NCI-H526 (cell line): ENCODE results near the gene PROC.
A peak's percentile ranks its signal among the peaks of the same experiment; 100 is the strongest.
"Not testable (repeated sequence)": the region's sequence is repeated elsewhere in the genome, so short reads cannot be mapped to it uniquely, and the experiment has no call there.

ENCODE experiments used
- DNase-seq, 2 experiments: peaks; one replicate each; lab custom pipeline; 2025; lab: John Stamatoyannopoulos, UW

The PROC gene

DNA sequence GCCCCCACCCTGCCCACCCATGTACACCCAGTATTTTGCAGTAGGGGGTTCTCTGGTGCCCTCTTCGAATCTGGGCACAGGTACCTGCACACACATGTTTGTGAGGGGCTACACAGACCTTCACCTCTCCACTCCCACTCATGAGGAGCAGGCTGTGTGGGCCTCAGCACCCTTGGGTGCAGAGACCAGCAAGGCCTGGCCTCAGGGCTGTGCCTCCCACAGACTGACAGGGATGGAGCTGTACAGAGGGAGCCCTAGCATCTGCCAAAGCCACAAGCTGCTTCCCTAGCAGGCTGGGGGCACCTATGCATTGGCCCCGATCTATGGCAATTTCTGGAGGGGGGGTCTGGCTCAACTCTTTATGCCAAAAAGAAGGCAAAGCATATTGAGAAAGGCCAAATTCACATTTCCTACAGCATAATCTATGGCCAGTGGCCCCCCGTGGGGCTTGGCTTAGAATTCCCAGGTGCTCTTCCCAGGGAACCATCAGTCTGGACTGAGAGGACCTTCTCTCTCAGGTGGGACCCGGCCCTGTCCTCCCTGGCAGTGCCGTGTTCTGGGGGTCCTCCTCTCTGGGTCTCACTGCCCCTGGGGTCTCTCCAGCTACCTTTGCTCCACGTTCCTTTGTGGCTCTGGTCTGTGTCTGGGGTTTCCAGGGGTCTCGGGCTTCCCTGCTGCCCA is 9.3 kb downstream of the PROC start:
- no peak for DNase-seq

DNA sequence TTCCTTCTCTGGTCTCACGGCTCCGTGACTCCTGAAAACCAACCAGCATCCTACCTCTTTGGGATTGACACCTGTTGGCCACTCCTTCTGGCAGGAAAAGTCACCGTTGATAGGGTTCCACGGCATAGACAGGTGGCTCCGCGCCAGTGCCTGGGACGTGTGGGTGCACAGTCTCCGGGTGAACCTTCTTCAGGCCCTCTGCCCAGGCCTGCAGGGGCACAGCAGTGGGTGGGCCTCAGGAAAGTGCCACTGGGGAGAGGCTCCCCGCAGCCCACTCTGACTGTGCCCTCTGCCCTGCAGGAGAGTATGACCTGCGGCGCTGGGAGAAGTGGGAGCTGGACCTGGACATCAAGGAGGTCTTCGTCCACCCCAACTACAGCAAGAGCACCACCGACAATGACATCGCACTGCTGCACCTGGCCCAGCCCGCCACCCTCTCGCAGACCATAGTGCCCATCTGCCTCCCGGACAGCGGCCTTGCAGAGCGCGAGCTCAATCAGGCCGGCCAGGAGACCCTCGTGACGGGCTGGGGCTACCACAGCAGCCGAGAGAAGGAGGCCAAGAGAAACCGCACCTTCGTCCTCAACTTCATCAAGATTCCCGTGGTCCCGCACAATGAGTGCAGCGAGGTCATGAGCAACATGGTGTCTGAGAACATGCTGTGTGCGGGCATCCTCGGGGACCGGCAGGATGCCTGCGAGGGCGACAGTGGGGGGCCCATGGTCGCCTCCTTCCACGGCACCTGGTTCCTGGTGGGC is 10.0 kb downstream of the PROC start:
- DNase-seq, result no peak

DNA sequence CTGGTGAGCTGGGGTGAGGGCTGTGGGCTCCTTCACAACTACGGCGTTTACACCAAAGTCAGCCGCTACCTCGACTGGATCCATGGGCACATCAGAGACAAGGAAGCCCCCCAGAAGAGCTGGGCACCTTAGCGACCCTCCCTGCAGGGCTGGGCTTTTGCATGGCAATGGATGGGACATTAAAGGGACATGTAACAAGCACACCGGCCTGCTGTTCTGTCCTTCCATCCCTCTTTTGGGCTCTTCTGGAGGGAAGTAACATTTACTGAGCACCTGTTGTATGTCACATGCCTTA is 10.5 kb downstream of the PROC start:
- DNase-seq, result no peak

DNA sequence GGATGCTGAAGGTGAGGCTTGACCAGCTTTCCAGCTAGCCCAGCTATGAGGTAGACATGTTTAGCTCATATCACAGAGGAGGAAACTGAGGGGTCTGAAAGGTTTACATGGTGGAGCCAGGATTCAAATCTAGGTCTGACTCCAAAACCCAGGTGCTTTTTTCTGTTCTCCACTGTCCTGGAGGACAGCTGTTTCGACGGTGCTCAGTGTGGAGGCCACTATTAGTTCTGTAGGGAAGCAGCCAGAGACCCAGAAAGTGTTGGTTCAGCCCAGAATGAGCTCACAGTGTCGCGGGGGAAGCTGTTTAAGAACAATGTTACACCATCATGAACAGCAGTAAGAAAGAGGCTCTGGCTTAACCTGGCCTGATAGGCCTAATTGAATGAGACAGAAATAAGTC is 11.1 kb downstream of the PROC start:
- no peak for DNase-seq

DNA sequence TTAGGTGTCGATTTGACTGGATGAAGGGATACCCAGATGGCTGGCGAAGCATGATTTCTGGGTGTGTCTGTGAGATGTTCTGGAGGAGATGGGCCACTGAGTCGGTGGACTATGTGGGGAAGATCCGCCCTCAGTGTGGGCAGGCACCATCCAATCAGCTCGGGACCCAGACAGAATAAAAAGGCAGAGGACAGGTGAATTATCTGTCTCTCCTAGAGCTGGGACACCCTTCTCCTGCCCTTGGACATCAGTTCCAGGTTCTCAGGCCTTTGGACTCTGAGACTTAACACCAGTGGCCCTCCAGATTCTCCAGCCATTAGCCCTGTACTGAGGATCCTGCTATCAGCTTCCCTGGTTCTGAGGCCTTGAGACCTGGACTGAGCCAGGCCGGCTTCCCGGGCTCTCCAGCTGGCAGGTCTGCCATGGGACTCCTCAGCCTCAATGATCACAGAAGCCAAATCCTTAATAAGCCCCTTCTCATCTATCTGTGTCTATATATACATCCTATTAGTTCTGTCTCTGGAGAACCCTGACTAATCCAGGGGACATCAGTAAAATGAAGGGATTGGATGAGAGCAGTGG is 11.7 kb downstream of the PROC start:
- no peak for DNase-seq

DNA sequence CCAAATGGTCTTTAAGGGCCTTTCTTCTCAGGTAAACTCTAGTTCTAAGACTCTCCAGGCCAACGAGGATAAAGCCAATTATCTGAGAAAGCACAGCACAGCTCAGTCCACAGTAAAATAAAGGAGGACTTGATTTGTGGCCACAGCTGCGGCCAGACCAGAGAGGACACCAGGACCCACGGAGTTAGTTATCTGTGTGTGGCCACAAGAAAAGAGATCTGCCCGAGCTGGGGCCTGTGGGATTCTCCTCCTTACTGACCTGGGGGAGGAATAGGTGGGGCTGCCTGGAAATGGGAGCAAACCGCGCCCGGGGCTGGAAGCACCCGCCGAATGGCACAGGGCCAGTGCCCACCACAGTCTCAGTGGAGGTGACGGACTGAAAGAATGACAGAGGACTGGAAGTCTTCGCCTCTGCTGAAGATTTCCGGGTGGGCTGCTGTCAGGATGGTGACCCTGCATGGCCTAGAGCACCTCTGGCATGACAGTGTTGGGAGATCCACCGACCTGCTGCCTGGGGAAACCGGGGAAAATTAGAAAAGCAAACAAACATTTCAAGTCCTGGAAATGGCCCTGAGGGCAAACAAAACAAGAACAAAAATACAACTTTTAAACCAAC is 13.3 kb downstream of the PROC start:
- no peak for DNase-seq

DNA sequence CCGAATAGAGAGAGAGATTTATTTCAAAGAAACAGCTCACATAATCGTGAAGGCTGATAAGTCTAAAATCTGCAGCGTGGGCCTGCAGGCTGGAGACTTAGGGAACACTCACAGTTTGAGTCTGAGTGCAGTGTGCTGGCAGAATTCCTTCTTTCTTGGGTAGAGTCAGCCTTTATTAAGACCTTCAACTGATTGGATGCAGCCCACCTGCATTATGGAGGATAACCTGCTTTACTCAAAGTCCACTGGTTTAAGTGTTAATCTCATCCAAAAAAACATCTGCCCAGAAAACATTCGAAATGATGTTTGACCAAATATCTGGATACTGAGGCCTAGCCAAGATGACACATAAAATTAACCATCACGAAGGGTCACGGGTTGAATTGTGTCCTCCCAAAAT is 16.3 kb downstream of the PROC start:
- no peak for DNase-seq

DNA sequence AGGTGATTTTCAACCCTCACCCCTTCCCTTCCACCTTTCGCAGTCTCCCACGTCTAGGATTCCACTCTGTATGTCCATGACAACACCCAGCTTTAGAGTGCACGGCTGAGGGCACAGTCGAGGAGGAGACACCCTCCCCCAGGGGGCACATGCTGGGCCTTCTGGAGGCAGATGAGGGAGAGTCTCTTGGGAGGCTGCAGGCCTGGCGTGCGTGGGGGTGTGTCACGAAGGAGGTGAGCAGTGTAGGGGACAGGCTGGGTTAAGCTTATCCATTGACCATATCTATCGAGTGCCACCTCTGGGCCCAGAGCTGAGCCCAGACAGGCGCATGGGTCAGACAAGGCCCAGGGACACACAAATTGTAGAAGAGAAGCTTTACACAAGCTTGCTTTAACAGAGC is 18.8 kb downstream of the PROC start:
- no peak for DNase-seq

DNA sequence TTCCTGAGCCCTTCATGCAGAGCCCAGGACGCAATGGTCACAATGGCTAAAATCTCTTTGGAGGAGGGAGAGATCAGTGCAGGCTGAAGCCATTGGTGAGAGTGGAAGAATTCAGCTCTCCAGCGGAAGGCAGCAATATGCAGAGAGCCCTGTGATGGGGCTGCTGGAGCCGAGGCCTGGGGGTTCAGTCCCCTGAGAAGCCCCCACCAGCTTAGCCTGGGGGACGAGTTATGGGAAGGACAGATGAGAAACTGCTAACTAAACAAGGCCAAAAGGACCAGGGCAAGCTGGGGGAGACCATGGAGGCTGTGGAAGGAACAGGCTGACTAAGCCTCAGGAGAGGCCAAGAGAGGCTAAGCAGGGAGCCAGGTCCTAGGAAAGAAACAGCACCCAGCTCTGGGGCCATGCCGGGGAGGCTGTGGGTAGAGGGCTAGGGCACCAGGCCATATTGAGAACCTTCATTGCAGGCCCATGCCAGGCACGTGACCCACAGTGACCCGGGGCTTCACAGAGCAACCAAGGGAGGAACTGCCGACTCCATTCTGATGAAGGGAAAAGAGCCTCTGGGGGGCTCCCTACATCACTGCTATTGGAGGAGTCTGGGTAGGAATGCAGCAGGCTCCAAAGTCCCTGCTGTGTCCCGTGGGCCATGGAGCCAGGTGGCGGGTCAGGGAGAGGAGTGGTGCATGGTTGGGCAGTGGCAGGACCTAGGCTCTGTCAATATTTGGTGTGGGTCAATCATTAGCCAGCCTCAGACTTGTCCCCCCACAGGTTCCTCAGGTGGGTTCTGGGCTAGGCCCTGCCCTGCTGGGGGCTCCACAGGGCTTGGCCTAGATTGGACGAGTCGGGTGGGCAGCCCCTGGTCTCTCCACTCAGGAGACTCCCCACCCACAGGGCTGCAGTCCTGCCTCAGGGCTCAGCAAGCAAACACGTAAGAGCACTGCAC is 19.8 kb downstream of the PROC start:
- no peak for DNase-seq

DNA sequence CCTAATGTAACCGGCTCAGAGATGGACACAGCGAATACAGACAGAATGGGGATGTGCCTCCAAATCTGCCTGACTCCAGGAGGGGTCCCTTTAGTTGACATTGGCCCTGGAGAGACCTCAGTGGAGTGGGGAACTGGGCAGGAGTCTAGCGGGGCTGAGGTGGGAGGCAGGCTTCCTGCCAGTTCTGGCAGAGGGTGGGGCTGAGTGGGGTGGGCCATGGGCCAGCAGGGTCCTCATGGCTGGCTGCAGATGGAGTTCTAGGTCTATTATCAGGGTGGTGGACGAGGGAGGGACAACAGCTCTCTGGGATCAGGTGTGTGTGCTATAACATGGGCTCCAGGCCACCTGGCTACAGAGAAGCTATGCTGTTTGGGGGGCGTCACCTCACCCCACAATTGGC is 21.1 kb downstream of the PROC start:
- DNase-seq, result no peak

DNA sequence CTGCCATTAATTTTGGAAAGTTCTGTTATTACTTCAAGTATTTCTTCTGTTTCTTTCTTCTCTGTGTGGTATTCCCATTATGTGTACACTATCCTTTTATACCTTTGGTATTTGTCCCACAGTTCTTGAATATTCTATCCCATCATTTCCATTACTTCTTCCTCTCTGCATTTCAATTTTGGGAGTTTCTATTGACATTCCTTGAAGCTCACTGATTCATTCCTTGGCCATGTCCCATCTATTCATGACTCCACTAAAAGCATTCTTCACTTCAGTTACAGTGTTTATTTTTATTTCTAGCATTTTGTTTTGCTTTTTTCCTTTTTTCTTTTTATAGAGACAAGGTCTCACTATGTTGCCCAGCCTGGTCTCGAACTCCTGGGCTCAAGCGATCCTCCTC is 30.3 kb downstream of the PROC start:
- no peak for DNase-seq

DNA sequence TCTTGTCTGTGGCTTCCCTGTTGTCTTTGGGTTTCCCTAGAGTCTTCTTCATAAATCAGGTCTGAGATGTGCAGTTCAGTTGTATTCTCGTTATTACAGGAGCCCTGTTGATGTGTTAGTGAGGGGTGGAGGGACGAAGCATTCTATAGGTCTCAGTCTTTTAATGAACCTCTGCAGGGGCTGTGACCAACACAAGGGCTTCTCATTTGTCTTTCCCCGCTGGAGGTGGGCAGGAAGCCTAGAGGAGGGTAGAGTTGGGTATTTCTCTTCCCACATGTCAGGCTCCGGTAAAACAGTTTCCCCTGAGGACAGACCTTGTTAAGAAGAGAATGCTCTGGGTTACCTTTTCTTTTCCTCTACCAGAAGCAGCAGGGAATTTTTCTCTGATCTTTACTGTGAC is 31.2 kb downstream of the PROC start:
- no peak for DNase-seq

DNA sequence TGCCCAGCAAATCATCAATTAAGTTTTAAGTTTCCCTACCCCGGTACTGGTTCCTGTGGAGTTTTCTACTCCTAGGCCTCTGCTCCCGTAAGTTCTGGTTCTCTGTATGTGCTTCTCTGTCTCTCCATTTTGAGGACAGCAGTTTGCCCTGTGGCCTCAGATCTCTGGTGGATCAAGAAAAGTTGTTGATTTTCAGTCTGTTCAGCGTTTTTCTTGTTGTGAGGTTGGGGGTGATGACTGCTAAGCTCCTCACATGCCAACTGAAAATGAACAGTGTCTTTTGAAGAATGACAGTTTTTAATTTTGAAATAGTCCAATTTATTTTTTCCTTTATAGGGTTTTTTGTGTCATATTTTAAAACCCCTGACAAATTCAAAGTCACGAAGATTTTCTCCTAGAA is 31.7 kb downstream of the PROC start:
- no peak for DNase-seq

DNA sequence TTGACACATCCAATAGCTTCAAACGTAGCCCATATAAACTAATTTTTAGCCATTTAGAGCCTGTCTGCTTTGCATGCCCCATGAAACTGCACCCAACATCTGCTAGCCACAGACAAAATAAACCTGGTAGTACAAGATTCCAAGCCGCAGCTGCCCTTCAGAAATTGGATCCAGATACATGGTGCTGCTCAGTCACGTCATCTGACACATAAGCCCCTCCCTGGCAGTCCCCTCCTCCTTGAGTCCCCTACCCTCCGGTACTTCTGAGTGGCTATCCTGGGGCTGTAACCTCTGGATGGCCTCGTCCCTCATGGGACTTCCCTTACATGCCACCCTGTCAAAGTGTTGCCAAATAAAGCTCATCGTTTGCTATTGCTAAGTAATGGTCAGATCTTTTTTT is 33.8 kb downstream of the PROC start:
- DNase-seq, result no peak

DNA sequence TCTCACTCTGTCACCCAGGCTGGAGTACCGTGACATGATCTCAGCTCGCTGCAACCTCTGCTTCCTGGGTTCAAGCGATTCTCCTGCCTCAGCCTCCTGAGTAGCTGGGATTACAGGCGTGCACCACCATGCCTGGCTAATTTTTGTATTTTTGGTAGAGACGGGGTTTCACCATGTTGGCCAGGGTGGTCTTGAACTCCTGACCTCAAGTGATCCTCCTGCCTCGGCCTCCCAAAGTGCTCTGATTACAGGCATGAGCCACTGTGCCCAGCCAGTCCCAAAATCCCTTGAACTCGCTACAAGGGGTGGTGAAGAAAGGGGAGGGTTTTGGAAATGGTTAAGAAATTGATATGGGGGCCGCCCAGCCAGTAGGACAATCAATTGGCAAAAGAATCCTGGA is 34.2 kb downstream of the PROC start:
- not testable (repeated sequence) for DNase-seq

DNA sequence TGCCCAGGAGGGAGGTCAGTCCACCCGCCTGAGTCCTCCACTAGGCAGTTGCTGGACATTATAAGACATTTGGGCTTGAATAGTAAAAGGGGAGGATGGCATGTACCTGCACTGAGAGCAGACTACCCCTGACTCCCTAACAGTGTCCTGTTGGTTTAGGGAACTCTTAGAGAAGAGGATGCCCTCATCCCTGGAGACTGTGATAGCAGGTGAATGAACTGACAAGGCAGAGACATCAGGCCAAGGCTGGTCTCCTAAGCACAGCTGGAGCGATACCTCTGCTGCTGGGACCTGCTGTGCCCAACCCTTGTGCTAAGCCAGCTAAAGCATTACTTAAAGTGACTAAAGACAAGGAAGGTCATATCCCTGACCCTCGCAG is 34.8 kb downstream of the PROC start:
- no peak for DNase-seq

DNA sequence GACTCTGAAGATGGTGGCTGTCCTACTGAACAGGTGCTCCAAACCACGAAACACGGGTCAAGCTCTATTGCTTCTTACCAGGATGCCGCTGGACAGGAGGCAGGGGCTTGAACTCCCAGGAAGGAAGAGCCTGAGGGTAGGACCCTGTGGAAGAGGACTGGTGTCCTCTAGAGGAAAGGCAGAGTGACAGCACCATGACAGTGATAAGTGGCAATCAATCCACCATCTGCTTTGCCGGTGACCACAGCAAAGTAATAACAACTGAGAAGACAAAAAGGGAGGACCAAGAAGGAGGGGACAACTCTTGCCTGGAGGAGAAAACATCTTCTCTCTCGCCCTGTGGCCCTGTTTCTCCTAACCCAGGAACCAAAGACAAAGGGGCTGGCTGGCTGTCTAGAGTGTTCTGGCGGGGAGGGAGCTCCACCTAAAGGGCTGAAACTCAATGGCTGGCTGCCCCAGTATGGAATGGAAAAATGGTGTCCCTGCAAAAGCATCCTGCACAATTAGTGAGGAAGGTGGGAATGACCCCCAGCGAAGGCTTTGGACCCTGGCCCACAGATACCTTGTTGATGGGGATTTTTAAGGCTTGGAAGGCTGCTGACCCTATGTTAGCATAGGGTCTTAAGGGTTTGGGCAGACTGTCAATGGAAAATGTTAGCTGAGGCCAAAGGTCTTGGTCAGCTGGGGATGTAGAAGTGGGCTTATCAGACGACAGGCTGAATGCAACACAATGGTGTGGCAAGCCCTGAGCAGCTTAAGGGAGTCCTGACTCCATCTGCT is 35.4 kb downstream of the PROC start:
- DNase-seq, result peak in 1 of 2 experiments; percentile 22

DNA sequence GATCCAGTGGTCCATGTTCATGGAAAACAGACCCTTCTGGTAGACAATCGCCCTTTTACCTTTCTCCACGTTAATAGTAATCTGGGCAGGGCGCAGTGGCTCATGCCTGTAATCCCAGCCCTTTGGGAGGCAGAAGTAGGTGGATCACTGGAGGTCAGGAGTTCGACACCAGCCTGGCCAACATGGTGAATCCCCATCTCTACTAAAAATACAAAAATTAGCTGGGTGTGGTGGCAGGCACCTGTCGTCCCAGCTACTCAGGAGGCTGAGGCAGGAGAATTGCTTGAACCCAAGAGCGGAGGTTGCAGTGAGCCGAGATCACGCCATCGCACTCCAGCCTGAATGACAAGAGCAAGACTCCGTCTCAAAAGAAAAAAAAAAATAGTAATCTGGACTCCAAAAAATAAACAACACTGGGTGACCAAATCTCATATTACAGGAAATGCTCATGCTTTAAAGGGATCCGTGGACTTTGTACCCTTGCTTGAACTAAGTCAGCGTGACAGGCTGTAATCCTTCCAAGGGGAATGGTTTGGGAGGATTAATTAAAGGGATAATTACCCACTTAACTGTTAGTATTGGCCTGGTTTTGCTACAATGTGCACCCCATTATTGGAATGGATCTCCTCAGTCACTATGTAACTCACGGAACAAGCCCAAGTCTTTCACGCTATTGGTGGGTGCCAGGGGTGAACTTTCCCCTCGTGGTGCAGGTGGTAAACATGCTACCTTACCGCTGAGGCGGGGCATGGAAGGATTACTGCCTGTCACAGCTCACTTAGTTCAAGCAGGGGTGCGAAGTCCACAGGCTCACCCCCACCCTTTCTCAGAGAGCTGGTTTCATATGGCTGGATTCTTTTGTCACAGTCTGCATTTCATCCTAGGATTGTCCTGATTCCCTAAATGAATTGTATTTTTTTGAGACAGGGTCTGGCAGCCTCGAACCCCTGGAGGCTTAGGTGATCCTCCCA is 36.7 kb downstream of the PROC start:
- DNase-seq, result peak; percentile 76 to 84

DNA sequence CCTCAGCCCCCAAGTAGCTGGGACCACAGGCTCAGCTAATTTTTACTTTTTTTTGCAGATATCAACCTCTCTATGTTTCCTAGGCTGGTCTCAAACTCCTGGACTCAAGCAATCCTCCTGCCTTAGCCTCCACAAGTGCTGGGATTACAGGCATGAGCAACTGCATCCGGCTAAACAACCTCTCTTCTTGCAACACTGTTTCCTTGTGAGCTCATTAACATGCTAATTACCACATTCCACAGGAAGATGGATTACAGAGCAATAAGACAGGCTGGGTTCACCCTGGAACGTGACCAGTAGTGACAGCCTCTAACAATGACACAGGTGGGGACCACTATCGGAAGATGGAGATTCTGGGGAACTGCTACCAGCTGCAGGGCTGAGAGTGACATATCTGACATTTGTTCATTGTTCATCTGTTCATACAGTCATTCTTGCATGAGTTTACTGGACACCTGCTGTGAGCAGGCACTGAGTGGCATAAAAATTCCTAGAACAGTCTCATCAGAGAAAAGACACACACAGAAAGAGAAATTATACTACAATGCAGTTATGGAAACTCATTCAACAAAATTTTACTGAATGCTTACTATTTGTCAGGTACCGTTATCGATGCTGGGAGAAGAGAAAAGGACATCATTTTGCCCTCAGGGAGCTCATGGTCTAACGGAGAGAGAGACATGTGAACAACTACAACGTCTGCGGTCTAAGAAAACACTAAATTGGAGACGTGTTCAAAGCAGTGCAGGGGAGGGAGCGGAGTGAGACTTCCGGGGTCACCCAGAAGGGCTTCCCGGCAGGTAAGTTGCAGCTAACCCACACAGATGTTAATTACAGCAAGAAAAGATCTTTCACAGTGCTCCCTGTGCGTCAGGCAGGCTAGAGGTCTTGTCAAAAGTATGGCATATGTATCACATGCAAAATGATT is 37.6 kb downstream of the PROC start:
- DNase-seq, result peak in 1 of 2 experiments; percentile 5
